ENCODE measurements around the gene PABPN1L. TPM values are rescaled to one million over a fixed set of nuclear protein-coding genes. Genes with fewer than 3 reads are reported as not detected.

The PABPN1L gene
- total and polyA plus RNA-seq, 8 donors, result 0.15 TPM; not detected in 7

DNA sequence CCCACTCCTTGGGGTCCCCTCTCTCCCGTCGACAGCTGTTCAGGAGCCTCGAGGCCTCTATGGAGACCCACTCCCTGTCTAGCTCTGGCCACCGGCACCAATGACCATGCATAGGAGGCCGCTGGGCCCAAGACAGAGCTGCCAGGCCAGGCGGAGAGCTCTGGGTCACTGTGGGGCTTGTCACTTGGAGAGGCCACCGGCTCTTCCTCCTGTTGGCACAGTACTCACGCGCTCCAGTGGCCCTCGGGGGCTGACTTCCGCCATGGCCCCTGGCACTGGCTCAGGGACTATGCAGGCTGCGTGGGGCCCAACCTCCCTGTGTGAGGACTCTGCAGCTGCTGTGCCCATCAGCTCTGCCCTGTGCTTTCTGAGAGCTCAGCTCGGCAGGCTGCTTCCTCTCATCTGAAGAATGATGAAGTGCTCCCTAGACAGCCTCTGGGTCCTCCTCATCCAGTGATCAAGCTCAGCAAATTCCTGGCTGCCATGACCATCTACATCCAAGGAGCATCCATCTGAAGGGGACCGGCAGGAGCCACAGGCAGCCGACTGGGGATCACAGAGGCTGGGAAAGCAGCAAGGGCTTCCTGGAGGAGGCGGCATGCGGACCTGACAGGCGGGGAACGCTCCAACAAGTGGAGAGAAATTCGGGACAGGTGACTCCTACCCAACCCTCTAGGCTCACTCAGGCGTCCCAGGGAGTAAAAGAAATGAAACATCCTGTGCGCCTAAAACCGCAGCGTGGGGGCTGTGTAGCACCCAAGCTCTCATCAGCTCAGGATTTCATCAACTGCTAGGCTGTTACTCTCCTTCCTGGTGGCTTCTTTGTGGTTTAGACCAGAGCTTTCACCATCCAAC, 26.5 kb downstream of the PABPN1L start:
- Histone ChIP-seq H3K9me3 (no peaks in the 10 kb centered on the region), H3K27me3 (no peaks in the 10 kb centered on the region), H3K36me3 (peaks cover 9 to 87% (median 71%) of the 10 kb centered on the region in 4 donors), H3K4me3 (no peak overlapping the region), H3K27ac (no peak overlapping the region), H3K4me1 (no peaks in the 10 kb centered on the region)
- WGBS, 5 donors, result 88 to 97% (median 93%) methylated on average over 21 to 24 of the region's 24 CpGs
- TF ChIP-seq CTCF (IDR thresholded peaks at IDR 0.05) (no peak), POLR2A (IDR thresholded peaks at IDR 0.05) (no peak), POLR2AphosphoS5 (IDR thresholded peaks at IDR 0.05) (no peak), EP300 (IDR thresholded peaks at IDR 0.05) (no peak)
- DNase-seq, result no peak
- intact Hi-C loops (cut with DNase I; ENCODE audit: low total_unique reads), result no loop called here

DNA sequence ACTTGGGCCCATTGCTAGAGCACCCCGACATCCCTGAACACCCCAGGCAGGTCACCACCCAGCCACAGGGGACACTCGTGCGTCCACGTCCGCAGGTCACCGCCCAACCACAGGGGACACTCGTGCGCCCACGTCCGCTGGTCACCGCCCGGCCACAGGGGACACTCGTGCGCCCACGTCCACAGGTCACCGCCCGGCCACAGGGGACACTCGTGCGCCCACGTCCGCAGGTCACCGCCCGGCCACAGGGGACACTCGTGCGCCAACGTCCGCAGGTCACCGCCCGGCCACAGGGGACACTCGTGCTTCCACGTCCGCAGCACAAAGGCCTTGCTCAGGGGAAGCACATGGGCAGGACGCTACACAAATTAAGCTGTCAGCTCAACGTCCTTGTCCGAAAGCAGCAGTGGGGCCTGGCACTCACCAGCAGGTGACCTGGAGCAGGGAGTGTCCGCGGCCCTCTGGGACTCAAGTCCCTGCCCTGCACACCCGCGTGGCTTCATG, 27.4 kb downstream of the PABPN1L start:
- no peak for DNase-seq
- intact Hi-C loops (cut with DNase I; ENCODE audit: low total_unique reads), result no loop called here
- Histone ChIP-seq H3K4me3 (no peak overlapping the region), H3K4me1 (no peaks in the 10 kb centered on the region), H3K27ac (no peak overlapping the region), H3K36me3 (peaks cover 9 to 91% (median 77%) of the 10 kb centered on the region in 4 donors), H3K9me3 (no peaks in the 10 kb centered on the region), H3K27me3 (no peaks in the 10 kb centered on the region)
- TF ChIP-seq CTCF (IDR thresholded peaks at IDR 0.05) (no peak), EP300 (IDR thresholded peaks at IDR 0.05) (no peak), POLR2A (IDR thresholded peaks at IDR 0.05) (no peak), POLR2AphosphoS5 (IDR thresholded peaks at IDR 0.05) (no peak)
- WGBS, 5 donors, result 88 to 95% (median 90%) methylated on average over 21 to 39 of the region's 39 CpGs

DNA sequence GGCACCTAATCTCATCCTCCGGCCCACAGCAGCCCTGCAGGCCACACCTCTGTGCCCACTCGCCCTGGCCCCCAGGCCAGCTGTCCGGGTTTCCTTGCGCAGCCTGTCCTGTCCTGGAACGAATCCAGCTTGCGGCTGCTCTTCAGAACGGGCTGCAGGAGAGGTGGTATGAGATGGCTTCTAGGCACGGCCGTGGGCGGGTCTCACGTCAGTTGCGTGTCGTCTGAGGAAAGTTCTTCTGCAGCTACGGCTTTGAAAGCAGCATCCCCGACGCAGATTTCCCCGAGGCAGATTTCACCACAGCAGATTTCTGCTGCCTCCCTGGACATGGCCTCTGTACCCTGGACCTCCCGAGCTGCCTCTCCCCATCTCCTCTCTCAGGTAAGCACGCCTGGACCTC, 27.9 kb downstream of the PABPN1L start:
- TF ChIP-seq CTCF (IDR thresholded peaks at IDR 0.05) (no peak), POLR2A (IDR thresholded peaks at IDR 0.05) (no peak), POLR2AphosphoS5 (IDR thresholded peaks at IDR 0.05) (no peak), EP300 (IDR thresholded peaks at IDR 0.05) (no peak)
- H3K36me3 ChIP-seq, result peaks cover 9 to 87% (median 78%) of the 10 kb centered on the region in 4 donors
- no peaks in the 10 kb centered on the region for H3K27me3 ChIP-seq
- WGBS, 5 donors, result 84 to 91% (median 90%) methylated on average over 19 of the region's 19 CpGs
- H3K4me3 ChIP-seq, result no peak overlapping the region
- no peak for DNase-seq
- no peaks in the 10 kb centered on the region for H3K9me3 ChIP-seq
- no peak overlapping the region for H3K27ac ChIP-seq
- no peaks in the 10 kb centered on the region for H3K4me1 ChIP-seq
- intact Hi-C loops (cut with DNase I; ENCODE audit: low total_unique reads), result no loop called here

DNA sequence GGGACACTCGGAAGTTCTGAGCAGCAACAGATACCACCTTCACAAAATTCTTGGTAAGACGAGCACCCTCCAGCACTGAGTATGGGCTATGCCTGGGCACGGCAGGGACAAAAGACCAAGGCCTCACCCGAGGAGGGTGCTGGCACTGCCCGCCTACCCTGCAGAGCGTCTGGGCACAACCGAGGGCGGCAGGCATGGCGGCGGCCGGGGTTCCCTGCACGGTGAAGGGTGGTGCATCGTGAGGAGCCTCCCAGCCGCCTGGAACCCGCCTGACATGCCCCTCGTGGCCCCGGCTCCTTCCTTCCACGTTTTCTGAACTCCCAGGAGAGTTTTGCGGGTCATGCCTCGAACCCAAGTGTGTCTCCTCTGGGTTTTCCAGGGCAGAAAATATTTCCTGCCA, 28.7 kb downstream of the PABPN1L start:
- no peak for TF ChIP-seq POLR2AphosphoS5 (IDR thresholded peaks at IDR 0.05)
- no peak for TF ChIP-seq CTCF (IDR thresholded peaks at IDR 0.05)
- no peak for TF ChIP-seq EP300 (IDR thresholded peaks at IDR 0.05)
- TF ChIP-seq POLR2A (IDR thresholded peaks at IDR 0.05), result no peak
- intact Hi-C loops (cut with DNase I; ENCODE audit: low total_unique reads), result no loop called here
- Histone ChIP-seq H3K27ac (no peak overlapping the region), H3K27me3 (no peaks in the 10 kb centered on the region), H3K4me3 (no peak overlapping the region), H3K9me3 (no peaks in the 10 kb centered on the region), H3K4me1 (no peaks in the 10 kb centered on the region), H3K36me3 (peaks cover 9 to 81% (median 70%) of the 10 kb centered on the region in 4 donors)
- DNase-seq, result no peak
- 89 to 94% (median 92%) methylated on average over 20 of the region's 20 CpGs for WGBS, 5 donors

All from stomach (tissue), 9 donors.